Hematopoietic multipotent progenitor cell treated with erythropoietin and hydrocortisone succinate and interleukin-3 and kit ligand, for 6 days (in vitro differentiated cells): ENCODE data around the gene TPCN1.
A peak's percentile ranks its signal among the peaks of the same experiment; 100 is the strongest.
"Not testable (repeated sequence)": the region's sequence is repeated elsewhere in the genome, so short reads cannot be mapped to it uniquely, and the experiment has no call there.

Experiments used
- DNase-seq: peaks from one replicate; pipeline ENCODE4 v3.0.0-alpha.2; 2015

TPCN1 gene

DNA sequence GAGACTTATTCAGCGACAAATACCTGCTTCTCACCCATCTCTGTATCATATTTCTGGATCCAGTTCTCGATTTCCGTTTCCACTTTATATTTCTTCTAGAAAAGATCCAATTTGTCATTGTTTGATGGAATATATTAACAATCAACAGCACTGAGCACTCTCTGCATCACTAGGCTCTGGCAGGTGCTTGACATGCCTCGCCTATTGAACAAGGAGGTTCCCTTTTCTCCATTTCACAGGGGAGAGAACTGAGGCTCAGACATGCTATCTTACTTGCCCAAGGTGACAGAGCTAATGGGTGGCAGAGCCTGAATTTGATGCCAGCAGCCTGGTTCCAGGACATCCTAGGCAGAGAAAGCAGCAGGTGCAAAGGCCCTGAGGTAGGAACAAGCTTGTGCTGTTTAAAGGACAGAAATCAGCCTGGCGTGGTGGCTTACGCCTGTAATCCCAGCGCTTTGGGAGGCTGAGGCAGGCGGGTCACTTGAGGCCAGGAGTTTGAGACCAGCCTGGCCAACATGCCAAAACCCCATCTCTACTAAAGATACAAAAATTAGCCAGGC, 23.7 kb upstream of the TPCN1 start:
- DNase-seq: no peak

DNA sequence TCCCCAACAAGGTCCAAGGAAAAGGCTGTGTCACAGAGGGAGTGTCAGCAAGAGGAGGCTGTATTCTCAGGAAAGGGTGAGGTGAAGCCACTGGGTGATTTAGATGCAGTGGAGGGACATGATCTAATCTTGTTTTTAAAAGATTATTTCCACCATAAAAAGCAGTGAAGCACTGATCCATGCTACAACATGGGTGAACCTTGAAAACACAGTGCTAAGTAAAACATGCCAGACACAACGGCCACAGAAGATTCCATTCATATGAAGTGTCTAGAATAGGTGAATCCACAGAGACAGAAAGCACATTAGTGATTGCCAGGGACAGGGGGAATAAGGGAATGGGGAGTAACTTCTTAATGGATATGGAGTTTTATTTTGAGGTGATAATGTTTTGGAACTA, 23.0 kb upstream of the TPCN1 start:
- no peak for DNase-seq

- DNase-seq: no peak
Measured at GRCh38 chr12:113200021-113200797, 21.1 kb upstream of the TPCN1 start.

- no peak for DNase-seq
Measured at GRCh38 chr12:113201187-113202177, 19.8 kb upstream of the TPCN1 start.

DNA sequence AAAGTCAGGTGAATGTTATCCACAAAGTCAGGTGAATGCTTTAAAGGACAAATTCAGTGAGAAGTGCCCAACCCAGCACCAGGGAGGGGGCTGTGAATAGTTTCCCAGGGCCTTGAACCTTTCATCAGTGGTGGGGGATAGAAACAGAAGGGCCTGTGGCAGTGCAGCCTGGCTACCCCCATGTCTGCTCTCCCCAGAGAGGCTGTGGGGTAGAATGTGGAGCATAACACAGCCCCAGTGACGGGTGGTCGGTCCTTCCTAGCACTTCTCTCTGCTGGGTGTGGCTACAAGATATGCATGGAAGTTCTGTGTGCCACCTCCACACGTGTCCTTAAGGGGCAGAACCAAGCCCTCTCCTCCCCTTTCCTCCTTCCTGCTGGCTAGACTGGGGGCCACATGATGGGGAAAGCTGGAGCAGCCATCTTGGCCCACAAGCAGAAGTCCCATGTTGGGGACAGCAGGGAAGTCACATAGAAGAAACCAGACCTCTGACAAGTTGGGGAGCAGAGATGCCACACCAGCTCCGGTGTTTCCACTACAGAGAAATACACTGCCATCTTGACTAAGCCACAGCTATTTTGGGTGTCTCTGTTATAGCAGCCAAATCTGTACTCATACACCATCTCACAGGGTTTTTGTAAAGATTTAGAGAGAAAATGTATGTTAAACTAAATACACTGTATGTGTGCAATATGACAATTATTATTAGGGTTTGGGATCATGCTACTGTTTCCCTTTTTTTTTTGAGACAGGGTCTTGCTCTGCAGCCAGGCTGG, 18.8 kb upstream of the TPCN1 start:
- peak; percentile 47 for DNase-seq

- peak; percentile 74 for DNase-seq
Measured at GRCh38 chr12:113203852-113204760, 17.2 kb upstream of the TPCN1 start.

- no peak for DNase-seq
Measured at GRCh38 chr12:113204804-113205203, 16.5 kb upstream of the TPCN1 start.

DNA sequence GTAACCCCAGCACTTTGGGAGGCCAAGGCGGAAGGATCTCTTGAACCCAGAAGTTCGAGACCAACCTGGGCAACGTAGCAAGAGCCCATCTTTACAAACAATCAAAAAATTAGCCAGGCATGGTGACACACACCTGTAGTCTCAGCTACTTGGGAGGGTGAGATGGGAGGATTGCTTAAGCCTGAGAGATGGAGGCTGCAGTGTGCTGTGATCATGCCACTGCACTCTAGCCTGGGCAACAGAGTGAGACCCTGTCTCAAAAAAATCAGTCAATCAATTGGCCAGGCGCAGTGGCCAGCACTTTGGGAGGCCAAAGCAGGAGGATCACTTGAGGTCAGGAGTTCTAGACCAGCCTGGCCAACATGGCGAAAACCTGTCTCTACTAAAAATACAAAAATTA, 14.5 kb upstream of the TPCN1 start:
- not testable (repeated sequence) for DNase-seq

GRCh38 chr12:113207613-113208040, 13.6 kb upstream of the TPCN1 start:
- DNase-seq: peak; percentile 50

DNA sequence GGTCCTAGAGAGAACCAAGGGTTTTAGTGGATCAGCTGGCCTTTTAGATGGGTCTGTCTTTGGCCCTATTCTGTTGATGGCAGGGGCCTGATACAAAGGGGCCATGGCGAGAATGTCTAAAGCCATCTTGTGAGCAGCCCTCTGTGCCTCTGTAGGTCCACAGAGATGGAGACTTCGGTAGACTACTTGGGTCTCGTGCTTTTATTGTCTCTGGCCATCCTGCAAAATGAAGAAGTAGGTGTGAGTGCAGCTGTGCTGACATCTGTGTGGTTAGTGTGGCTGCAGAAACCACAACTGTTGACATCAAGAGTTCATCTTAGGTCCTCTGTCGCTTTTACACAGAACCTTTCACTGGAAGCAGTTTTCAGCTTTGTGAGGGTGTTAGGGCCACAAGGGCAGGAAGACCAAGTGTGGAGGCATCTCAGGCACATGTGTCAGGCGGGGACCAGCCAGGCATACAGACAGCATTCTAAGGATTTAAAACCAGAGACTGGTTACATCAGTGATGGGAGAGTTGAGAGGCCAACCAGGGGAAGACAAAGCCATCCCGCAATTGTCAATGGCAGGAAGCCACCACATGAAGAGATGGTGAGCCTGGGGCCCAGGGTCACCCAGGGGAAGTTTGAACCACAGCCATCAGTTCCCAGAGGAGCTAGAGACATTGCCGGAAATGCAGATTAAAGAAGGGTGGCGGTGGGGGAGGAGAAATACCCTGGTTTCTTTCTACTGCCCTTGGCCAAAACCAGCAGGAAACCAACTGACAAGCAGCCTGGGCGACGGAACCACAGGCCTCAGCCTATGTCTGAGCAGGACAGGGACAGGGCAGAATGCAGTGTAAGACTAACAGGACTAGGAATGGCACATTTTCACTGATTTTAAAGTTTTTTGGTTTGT, 13.0 kb upstream of the TPCN1 start:
- peak; percentile 90 for DNase-seq

GRCh38 chr12:113211160-113211559, 10.1 kb upstream of the TPCN1 start:
- DNase-seq: no peak

- DNase-seq: peak; percentile 67
Measured at GRCh38 chr12:113214895-113215400, 6.3 kb upstream of the TPCN1 start.

DNA sequence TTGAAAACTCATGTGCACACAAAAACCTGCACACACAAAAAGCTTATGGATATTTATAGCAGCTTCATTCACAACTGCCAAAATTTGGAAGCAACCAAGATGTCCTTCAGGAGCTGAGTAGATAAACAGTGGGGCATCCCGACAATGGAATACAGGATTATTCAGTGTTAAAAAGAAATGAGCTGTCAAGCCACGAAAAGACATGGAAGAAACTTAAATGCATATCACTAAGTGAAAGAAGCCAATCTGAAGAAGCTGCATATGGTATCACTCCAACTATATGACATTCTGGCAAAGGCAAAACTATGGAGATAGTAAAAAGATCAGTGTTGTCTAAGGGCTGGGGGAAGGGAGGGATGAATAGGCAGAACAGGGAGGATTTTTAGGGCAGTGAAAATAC, 5.2 kb upstream of the TPCN1 start:
- no peak for DNase-seq

DNA sequence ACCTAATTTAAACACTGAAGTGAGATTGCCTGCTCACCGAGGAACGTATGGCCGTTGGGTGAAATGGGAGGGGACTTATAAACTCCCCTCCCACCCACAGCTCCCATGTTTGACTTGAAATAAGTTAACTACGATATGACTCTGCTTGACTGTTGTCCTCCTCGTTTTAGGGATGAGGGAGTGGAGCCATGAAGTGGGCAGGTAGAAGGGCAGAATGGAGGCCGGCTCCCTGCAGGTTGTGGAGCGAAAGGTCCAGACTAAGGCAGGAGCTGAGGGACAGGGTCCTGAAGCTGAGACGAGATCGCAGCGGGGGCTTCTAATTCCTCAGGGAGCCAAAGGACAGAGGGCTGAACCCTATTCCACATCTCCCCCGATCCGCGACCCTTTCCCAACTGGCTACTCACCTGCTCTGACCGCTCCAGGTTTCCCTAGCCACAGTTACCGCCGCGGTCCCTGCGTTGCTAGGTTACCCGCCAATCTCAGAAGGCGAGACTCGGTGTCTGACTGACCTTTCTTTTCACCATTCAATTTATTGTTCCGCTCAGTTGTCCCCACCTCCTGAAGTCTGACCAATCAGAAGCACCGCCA, 577 bp upstream of the TPCN1 start:
- DNase-seq: no peak

DNA sequence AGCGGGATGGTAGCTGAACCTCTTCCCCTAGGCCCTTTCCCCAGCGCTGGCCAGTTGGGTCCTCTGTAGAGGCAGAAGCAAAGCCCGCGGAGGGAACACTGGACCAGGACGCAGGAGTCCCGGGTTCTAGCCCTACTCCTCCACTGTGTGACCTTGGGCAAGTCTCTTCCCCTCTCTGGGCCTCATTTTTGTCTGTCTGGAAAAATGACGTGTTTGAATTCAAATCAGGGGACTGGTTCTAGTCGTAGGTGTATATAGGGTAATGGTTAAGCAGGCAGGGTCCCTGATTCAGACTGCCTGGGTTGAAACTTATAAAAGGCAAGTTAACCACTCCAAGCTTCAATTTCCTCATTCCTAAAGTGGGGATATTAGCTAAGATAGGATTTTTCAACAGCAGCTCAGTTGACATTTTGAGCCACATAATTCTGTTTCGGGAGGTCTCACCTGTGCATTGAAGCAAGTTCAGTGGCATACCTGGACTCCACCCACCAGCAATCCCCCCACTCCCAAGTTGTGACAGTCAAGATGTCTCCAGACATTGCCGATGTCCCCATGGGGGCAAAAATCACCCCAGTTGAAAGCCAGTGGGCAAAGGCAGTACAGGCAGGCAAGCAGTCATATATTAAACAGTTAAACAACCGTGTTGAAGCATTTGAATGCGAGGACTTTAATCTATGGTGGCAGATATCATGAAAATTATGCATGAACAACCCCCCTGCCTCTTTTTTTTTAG, 899 bp downstream of the TPCN1 start:
- no peak for DNase-seq

- peak; percentile 46 for DNase-seq
Measured at GRCh38 chr12:113222730-113223531, 1.7 kb downstream of the TPCN1 start.

DNA sequence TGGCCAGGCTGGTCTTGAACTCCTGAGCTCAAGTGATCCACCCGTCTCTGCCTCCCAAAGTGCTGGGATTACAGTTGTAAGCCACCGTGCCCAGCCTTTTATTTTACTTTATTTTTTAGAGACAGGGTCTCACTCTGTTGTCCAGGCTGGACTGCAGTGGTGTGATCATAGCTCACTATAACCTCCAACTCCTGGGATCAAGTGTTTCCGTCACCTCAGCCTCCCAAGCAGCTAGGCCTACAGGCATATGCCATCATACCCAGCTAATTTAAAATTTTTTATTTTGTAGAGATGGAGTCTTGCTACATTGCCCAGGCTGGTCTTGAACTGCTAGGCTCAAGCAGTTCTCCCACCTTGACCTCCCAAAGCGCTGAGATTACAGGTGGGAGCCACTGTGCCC, 3.7 kb downstream of the TPCN1 start:
- no peak for DNase-seq
